Ishikawa (cell line): ENCODE data around the gene FAM98C.
A peak's percentile ranks its signal among the peaks of the same experiment; 100 is the strongest.

Experiments
- CEBPB ChIP-seq: IDR thresholded peaks from 2 replicates; pipeline ENCODE4 v1.6.1; 2012
- CREB1 ChIP-seq: IDR thresholded peaks from 2 replicates; pipeline ENCODE4 v1.6.1; 2012; ENCODE audit warnings: low read depth
- EGR1 ChIP-seq: IDR thresholded peaks from 2 replicates; pipeline ENCODE4 v1.6.1; 2012
- EP300 ChIP-seq: IDR thresholded peaks from 2 replicates; pipeline ENCODE4 v1.6.1; 2012; ENCODE audit warnings: borderline replicate concordance
- FOXM1 ChIP-seq: IDR thresholded peaks from 2 replicates; pipeline ENCODE4 v1.6.1; 2012; ENCODE audit warnings: low read depth, borderline replicate concordance
- MAX ChIP-seq: IDR thresholded peaks from 2 replicates; pipeline ENCODE4 v1.6.1; 2012
- NFIC ChIP-seq: IDR thresholded peaks from 2 replicates; pipeline ENCODE4 v1.6.1; 2012
- RAD21 ChIP-seq: IDR thresholded peaks from 2 replicates; pipeline ENCODE4 v1.6.1; 2012; ENCODE audit warnings: low read depth
- REST ChIP-seq: IDR thresholded peaks from 2 replicates; pipeline ENCODE4 v1.6.1; 2012; ENCODE audit warnings: low read depth, mild to moderate bottlenecking
- TAF1 ChIP-seq: IDR thresholded peaks from 2 replicates; pipeline ENCODE4 v1.6.1; 2012; ENCODE audit warnings: low read depth, mild to moderate bottlenecking
- TCF12 ChIP-seq: IDR thresholded peaks from 2 replicates; pipeline ENCODE4 v1.6.1; 2012; ENCODE audit warnings: low read depth
- TEAD4 ChIP-seq: IDR thresholded peaks from 2 replicates; pipeline ENCODE4 v1.6.1; 2012
- USF1 ChIP-seq: IDR thresholded peaks from 2 replicates; pipeline ENCODE4 v1.6.1; 2012
- YY1 ChIP-seq: IDR thresholded peaks from 2 replicates; pipeline ENCODE4 v1.6.1; 2012; ENCODE audit warnings: low read depth
- ZBTB7A ChIP-seq: IDR thresholded peaks from 2 replicates; pipeline ENCODE4 v1.6.1; 2012; ENCODE audit warnings: low read depth

The FAM98C gene

GRCh38 chr19:38429055-38429810, 26.3 kb downstream of the FAM98C start:
- no peak for TF ChIP-seq TAF1
- no peak for TF ChIP-seq REST
- no peak for TF ChIP-seq YY1
- TF ChIP-seq RAD21, result no peak
- no peak for TF ChIP-seq TEAD4
- TF ChIP-seq CEBPB, result no peak
- TF ChIP-seq EGR1, result no peak
- no peak for TF ChIP-seq USF1
- no peak for TF ChIP-seq TCF12
- TF ChIP-seq NFIC, result no peak
- TF ChIP-seq MAX, result no peak
- no peak for TF ChIP-seq EP300
- TF ChIP-seq ZBTB7A, result no peak

GRCh38 chr19:38429811-38430156, 26.9 kb downstream of the FAM98C start:
- no peak for TF ChIP-seq TAF1

- no peak for TF ChIP-seq ZBTB7A
These were observed 28.0 kb downstream of the FAM98C start for GRCh38 chr19:38430931-38431330.

- no peak for TF ChIP-seq TAF1
- no peak for TF ChIP-seq TEAD4
- no peak for TF ChIP-seq CEBPB
- TF ChIP-seq NFIC, result no peak
- no peak for TF ChIP-seq USF1
- no peak for TF ChIP-seq YY1
- TF ChIP-seq ZBTB7A, result no peak
- peak; percentile 37; the same call in 1 of the 2 replicates for TF ChIP-seq MAX
- no peak for TF ChIP-seq CREB1
- TF ChIP-seq EGR1, result no peak
- peak; percentile 67 for TF ChIP-seq REST
- TF ChIP-seq FOXM1, result no peak
These were observed 30.4 kb downstream of the FAM98C start, which contains the start of gene RYR1 for GRCh38 chr19:38433268-38433733. TSS of gene RYR1 (plus strand) at chr19:38433691. CDS start at chr19:38433830, 139 bp downstream.

GRCh38 chr19:38434549-38435051, 31.7 kb downstream of the FAM98C start:
- no peak for TF ChIP-seq FOXM1
- no peak for TF ChIP-seq CREB1
- no peak for TF ChIP-seq EP300
- no peak for TF ChIP-seq REST
- no peak for TF ChIP-seq TAF1
- TF ChIP-seq EGR1, result no peak
- TF ChIP-seq MAX, result no peak
- no peak for TF ChIP-seq TCF12
- no peak for TF ChIP-seq TEAD4
- TF ChIP-seq NFIC, result no peak
- TF ChIP-seq YY1, result no peak
- TF ChIP-seq USF1, result no peak
- no peak for TF ChIP-seq RAD21
- TF ChIP-seq ZBTB7A, result no peak
- TF ChIP-seq CEBPB, result no peak
